Adipose tissue (tissue), 3 donors: ENCODE data around the gene EPM2AIP1. TPM values are rescaled to one million over a fixed set of nuclear protein-coding genes. Genes with fewer than 3 reads are reported as not detected.

ENCODE experiments used
- polyA plus RNA-seq, 3 donors: library from polyadenylated mRNA; stranded (reverse); fragments of 200-250 nt; gene quantifications; one replicate each; pipeline ENCODE4 v1.2.3, GENCODE V29; 2013
- donor health status: healthy with polysubstance abuse.
- donor health status: Bipolar disorder and iron deficiency.
- donor health status: healthy.

The EPM2AIP1 gene
- polyA plus RNA-seq, 3 donors, result 2.7 to 4.3 (median 3.3) TPM

Other genes starting within 250 kb of the EPM2AIP1 start
- gene DCLK3, start 228.6 kb downstream of the EPM2AIP1 start, polyA plus RNA-seq, result under 1 TPM; 0.05 to 0.31 (median 0.22) TPM
- gene TRANK1, start 48.1 kb downstream of the EPM2AIP1 start, polyA plus RNA-seq, result 1 to 10 TPM; 1.7 to 5.7 (median 2.9) TPM
- 10 to 100 TPM; 12.6 to 19.7 (median 19.3) TPM for gene MLH1, start 387 bp upstream of the EPM2AIP1 start, polyA plus RNA-seq
- 10 to 100 TPM; 14.8 to 27.8 (median 21.3) TPM for gene LRRFIP2, start 181.5 kb upstream of the EPM2AIP1 start, polyA plus RNA-seq